GM23248 (cell line): ENCODE data around the gene FDXR. TPM values are rescaled to one million over a fixed set of nuclear protein-coding genes. Genes with fewer than 3 reads are reported as not detected.

Experiments used
- DNase-seq: peaks from one replicate; pipeline ENCODE4 v3.0.0-alpha.2; 2015
- H2AFZ ChIP-seq: fragments of 200-600 bp; sonication (generic); 2 replicates; pipeline ENCODE4 v1.6.1; 2016; ENCODE audit warnings: antibody characterized with exemption
- H3F3A ChIP-seq: fragments of 200-600 bp; sonication (generic); 2 replicates; pipeline ENCODE4 v1.6.1; 2016; ENCODE audit warnings: mild to moderate bottlenecking, antibody characterized with exemption, mixed run types; ENCODE audit not compliant: insufficient read depth
- H3K27ac ChIP-seq: fragments of 200-600 bp; sonication (generic); 2 replicates; pipeline ENCODE4 v1.5.1; 2016; ENCODE audit warnings: mild to moderate bottlenecking
- H3K27me3 ChIP-seq: fragments of 200-600 bp; sonication (generic); replicated peaks from 2 replicates; pipeline ENCODE4 v1.6.1; 2016; ENCODE audit warnings: mild to moderate bottlenecking; ENCODE audit not compliant: insufficient read depth
- H3K36me3 ChIP-seq: fragments of 200-600 bp; sonication (generic); 2 replicates; pipeline ENCODE4 v1.6.1; 2016; ENCODE audit warnings: low read depth, mild to moderate bottlenecking
- H3K4me1 ChIP-seq: fragments of 200-600 bp; sonication (generic); 2 replicates; pipeline ENCODE4 v1.6.1; 2016; ENCODE audit warnings: mild to moderate bottlenecking; ENCODE audit not compliant: insufficient read depth
- H3K4me2 ChIP-seq: fragments of 200-600 bp; sonication (generic); one replicate; pipeline ENCODE4 v1.6.1; 2016; ENCODE audit warnings: mild to moderate bottlenecking; ENCODE audit not compliant: unreplicated experiment
- H3K4me3 ChIP-seq: fragments of 200-600 bp; sonication (generic); 2 replicates; pipeline ENCODE4 v1.5.1; 2016; ENCODE audit warnings: mild to moderate bottlenecking
- H3K79me2 ChIP-seq: fragments of 200-600 bp; sonication (generic); 2 replicates; pipeline ENCODE4 v1.6.1; 2016; ENCODE audit warnings: mild to moderate bottlenecking; ENCODE audit not compliant: insufficient read depth
- H3K9ac ChIP-seq: fragments of 200-600 bp; sonication (generic); 2 replicates; pipeline ENCODE4 v1.6.1; 2016; ENCODE audit warnings: mild to moderate bottlenecking
- H3K9me2 ChIP-seq: fragments of 200-600 bp; sonication (generic); 2 replicates; pipeline ENCODE4 v1.6.1; 2016; ENCODE audit warnings: mixed run types, mild to moderate bottlenecking, moderate library complexity; ENCODE audit not compliant: insufficient read depth
- H3K9me3 ChIP-seq: fragments of 200-600 bp; sonication (generic); one replicate; pipeline ENCODE4 v1.6.1; 2017; ENCODE audit warnings: low read depth
- H4K20me1 ChIP-seq: fragments of 200-600 bp; sonication (generic); 2 replicates; pipeline ENCODE4 v1.6.0; 2016; ENCODE audit not compliant: insufficient read depth
- EZH2 ChIP-seq: fragments of 200-600 bp; sonication (generic); IDR thresholded peaks from 2 replicates; pipeline ENCODE4 v1.6.1; 2018; ENCODE audit warnings: antibody characterized with exemption, mild to moderate bottlenecking; ENCODE audit not compliant: insufficient read depth, poor library complexity, severe bottlenecking
- EZH2phosphoT487 ChIP-seq: fragments of 200-600 bp; sonication (generic); IDR thresholded peaks from 2 replicates; pipeline ENCODE4 v1.6.1; 2018; ENCODE audit warnings: antibody characterized with exemption, moderate library complexity, mild to moderate bottlenecking, low read depth; ENCODE audit not compliant: insufficient read depth
- WGBS, 2 experiments: methylation state at CpG; one replicate each; pipeline ENCODE4 v1.1.6; 2015 to 2017; ENCODE audit warnings: low lambda C conversion rate in 2 of 2, low coverage in 1 of 2; ENCODE audit errors: missing lambda C conversion rate in 2 of 2; 5-methylcytosine and 5-hydroxymethylcytosine counted together
- in situ Hi-C: fragments of 300-500 bp; cut with MboI; formaldehyde crosslinking; loops from 2 replicates; pipeline ENCODE4 v1.15.0; 2020
- polyA plus RNA-seq: library from polyadenylated mRNA; unstranded; fragments of >200 nt; fragmentation: Nextera tagmentation; extraction: Ambion mirVana; gene quantifications from 2 replicates; pipeline ENCODE4 v1.2.1, GENCODE V29; 2016
- total RNA-seq: library from RNA; depleted of rRNA; stranded (reverse); fragments of >200 nt; shearing (Covaris generic); gene quantifications from 2 replicates; pipeline ENCODE4 v1.2.3, GENCODE V29; 2014

The FDXR gene
- total and polyA plus RNA-seq, 2 experiments from 2014 or later = 15.3 to 19.0 TPM

DNA sequence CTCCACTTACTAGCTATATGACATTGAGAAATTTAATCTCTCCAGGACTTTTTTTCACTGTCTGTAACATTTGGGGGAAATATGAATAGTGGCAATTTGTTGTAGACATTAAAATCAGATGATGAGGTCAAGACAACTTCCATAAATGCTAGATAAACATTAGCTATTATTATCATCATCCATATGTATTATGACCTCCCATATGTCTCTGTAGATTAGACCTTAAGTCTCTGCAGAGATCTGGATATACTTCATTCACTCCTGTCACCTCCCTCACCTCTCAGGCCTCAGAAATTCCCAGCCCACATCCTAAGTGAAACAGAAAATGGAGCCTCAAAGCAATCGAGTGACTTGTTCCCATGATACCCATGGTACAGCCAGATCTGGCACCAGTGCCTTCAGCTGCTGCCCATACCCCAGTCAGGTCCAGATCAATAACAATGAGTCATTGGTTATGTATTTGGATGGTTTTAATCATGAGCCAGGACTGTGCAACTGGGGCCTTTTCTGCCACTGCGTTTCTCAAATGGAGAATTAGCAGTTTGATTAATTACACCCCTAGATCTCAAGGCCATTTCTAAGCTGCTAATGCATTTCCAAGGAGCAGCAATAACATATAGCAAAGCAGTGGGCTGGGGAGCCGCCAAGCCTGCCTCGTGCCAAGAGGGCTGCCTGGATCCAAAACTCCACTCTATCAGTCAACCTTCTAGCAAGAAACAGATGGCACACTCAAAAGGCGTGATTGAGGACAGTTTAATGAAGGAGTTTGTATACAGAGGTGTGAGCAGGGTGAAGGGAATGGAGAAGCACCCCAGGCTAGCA, 2.6 kb upstream of the FDXR start:
- H3K4me1 ChIP-seq = 0 out of 2 replicates have a peak, but pooled peaks cover 4% of the 10 kb centered on the region
- H3K9me3 ChIP-seq = no peaks in the 10 kb centered on the region
- no peaks in the 10 kb centered on the region for H3K36me3 ChIP-seq
- H3K27ac ChIP-seq = no peak overlapping the region
- no peaks in the 10 kb centered on the region for H3K9me2 ChIP-seq
- WGBS, 2 experiments = 36 to 39% methylated on average over 5 of the region's 5 CpGs
- DNase-seq = no peak
- in situ Hi-C loops = no loop called here
- no peak overlapping the region for H3K4me3 ChIP-seq
- no peak overlapping the region for H3K9ac ChIP-seq
- no peaks in the 10 kb centered on the region for H4K20me1 ChIP-seq
- H3K4me2 ChIP-seq = no peak overlapping the region
- no peaks in the 10 kb centered on the region for H3K27me3 ChIP-seq
- TF ChIP-seq EZH2phosphoT487 = no peak
- TF ChIP-seq EZH2 = no peak
- no peak overlapping the region for H2AFZ ChIP-seq
- H3F3A ChIP-seq = no peaks in the 10 kb centered on the region
- H3K79me2 ChIP-seq = 0 out of 2 replicates have a peak, but pooled peaks cover 9% of the 10 kb centered on the region

DNA sequence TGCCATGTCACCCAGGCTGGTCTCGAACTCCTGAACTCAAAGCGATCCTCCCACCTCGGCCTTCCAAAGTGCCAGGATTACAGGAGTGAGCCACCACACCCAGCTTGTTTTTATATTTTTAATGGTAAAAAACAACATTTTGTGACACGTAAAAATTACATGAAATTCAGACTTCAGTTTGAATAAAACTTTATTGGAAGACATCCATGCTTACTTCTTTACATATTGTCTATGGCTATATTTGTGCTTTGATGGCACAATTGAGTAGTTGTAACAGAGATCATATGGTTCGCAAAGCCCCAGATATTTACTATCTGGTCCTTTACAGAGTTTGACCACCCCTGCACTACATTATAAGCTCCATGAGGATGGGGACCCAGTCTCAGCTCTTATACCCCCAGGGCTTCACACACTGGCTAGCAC, 1.8 kb upstream of the FDXR start:
- Histone ChIP-seq H3K4me2 (no peak overlapping the region), H3K79me2 (0 out of 2 replicates have a peak, but pooled peaks cover 9% of the 10 kb centered on the region), H3K9ac (no peak overlapping the region), H3K9me3 (no peaks in the 10 kb centered on the region), H2AFZ (no peak overlapping the region; the same call in 1 of the 2 replicates), H3K27me3 (no peaks in the 10 kb centered on the region), H3K4me3 (no peak overlapping the region), H4K20me1 (no peaks in the 10 kb centered on the region), H3K27ac (no peak overlapping the region), H3K9me2 (no peaks in the 10 kb centered on the region), H3K36me3 (no peaks in the 10 kb centered on the region), H3K4me1 (0 out of 2 replicates have a peak, but pooled peaks cover 4% of the 10 kb centered on the region), H3F3A (no peaks in the 10 kb centered on the region)
- DNase-seq = no peak
- 87 to 88% methylated on average over 5 of the region's 5 CpGs for WGBS, 2 experiments
- in situ Hi-C loops = no loop called here
- no peak for TF ChIP-seq EZH2phosphoT487
- no peak for TF ChIP-seq EZH2

DNA sequence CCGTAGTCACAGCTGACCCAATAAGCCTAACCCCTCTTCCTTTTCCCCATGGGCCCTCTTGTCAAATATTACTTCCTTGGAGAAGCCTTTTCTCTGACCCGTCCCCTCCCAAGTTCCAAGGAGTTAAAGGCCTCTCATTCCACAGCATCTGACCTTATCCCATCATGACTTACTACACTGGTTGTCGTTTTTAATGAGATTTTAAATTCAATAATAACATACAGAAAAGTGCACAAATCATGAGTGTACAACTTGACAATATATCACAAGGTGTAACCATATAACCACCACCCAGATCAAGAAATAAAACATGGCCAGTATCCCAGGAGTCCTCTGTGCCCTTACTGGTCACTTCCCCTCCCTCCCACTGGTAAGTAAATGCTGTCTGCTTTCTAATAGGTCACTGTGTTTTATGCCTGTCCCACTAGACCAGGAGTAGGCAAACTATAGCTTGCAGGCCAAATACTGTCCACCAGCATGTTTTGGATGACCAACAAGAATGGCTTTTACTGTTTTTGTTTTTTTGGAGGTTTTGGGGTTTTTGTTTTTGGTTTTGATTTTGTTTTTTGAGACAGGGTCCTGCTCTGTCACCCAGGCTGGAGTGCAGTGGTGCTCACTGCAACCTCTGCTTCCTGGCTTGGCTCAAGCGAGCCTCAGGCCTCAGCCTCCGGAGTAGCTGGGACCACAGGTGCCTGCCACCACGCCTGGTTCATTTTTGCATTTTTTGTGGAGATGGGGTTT, 1.2 kb upstream of the FDXR start:
- Histone ChIP-seq H4K20me1 (no peaks in the 10 kb centered on the region), H2AFZ (peak overlapping the region; percentile 91), H3K36me3 (no peaks in the 10 kb centered on the region), H3K9me2 (no peaks in the 10 kb centered on the region), H3K4me1 (0 out of 2 replicates have a peak, but pooled peaks cover 4% of the 10 kb centered on the region), H3K9ac (peak overlapping the region; percentile 97), H3K79me2 (0 out of 2 replicates have a peak, but pooled peaks cover 9% of the 10 kb centered on the region), H3F3A (no peaks in the 10 kb centered on the region), H3K4me3 (peak overlapping the region; percentile 95), H3K27ac (peak overlapping the region; percentile 75), H3K9me3 (no peaks in the 10 kb centered on the region), H3K4me2 (peak overlapping the region; percentile 76), H3K27me3 (no peaks in the 10 kb centered on the region)
- DNase-seq = peak; percentile 27
- in situ Hi-C loops = no loop called here
- TF ChIP-seq EZH2 = no peak
- no peak for TF ChIP-seq EZH2phosphoT487
- 58 to 59% methylated on average over 6 of the region's 6 CpGs for WGBS, 2 experiments

DNA sequence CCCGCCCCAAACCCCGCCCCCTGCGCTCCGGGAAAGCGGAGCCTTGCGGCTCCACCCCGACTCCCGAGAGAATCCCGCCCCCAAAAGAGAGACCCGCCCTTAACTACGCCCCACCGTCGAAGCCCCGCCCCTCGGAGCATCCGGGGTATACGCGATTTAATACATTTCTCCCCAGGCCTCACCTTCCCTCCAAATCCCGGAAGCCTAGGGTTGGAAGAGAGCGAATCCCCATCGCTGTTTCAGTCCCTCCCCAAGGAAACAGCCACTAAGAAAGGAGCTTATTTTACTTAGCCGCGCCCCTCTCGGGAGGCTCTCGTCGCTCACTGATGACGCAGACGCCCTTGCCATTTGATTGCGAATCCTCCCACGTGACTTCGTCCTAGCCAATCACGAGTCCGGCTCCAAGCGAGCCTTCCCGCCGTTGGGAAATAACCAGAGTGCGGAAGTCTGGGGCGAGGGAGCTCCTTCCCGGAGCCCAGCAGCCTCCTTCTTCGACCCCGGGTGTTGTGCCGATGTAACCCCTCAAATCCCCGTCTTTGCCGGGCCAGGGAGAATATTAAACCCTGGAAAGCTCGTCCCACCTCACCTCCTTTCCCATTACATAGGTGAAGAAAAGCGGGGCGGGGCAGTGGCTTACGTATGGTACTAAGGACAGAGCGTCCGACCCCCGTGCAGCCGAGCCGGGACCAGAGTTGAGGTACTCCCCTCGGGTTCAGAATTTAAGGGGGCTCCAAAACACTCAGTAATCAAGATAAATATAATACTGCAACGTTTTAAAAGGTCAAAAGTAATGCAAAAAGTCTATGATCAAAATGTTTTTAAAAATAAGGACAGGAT, 461 bp upstream of the FDXR start:
- Histone ChIP-seq H4K20me1 (no peaks in the 10 kb centered on the region), H2AFZ (peak overlapping the region; percentile 100), H3F3A (no peaks in the 10 kb centered on the region), H3K4me3 (peak overlapping the region; percentile 100), H3K4me1 (0 out of 2 replicates have a peak, but pooled peaks cover 4% of the 10 kb centered on the region), H3K9me3 (no peaks in the 10 kb centered on the region), H3K36me3 (no peaks in the 10 kb centered on the region), H3K27me3 (no peaks in the 10 kb centered on the region), H3K9me2 (no peaks in the 10 kb centered on the region), H3K27ac (peak overlapping the region; percentile 75), H3K79me2 (0 out of 2 replicates have a peak, but pooled peaks cover 9% of the 10 kb centered on the region), H3K4me2 (peak overlapping the region; percentile 76), H3K9ac (peak overlapping the region; percentile 97)
- DNase-seq = peak; percentile 99
- 1% methylated on average over 46 to 55 of the region's 55 CpGs for WGBS, 2 experiments
- TF ChIP-seq EZH2 (no peak), EZH2phosphoT487 (no peak)
- in situ Hi-C loops = no loop called here
